PFSK-1 (cell line): Measurements from ENCODE around the gene TSPAN13. TPM values are rescaled to one million over a fixed set of nuclear protein-coding genes. Genes with fewer than 3 reads are reported as not detected.

Source experiments
- FOXP2 ChIP-seq: optimal IDR thresholded peaks from 2 replicates; pipeline ENCODE3; 2011; ENCODE audit warnings: borderline replicate concordance, control low read depth, inconsistent platforms; ENCODE audit not compliant: insufficient read depth; ENCODE audit errors: extremely low read length, extremely low read depth
- POLR2AphosphoS5 ChIP-seq: IDR thresholded peaks from 2 replicates; pipeline ENCODE4 v1.6.1; 2012; ENCODE audit warnings: low read depth, mild to moderate bottlenecking, control low read depth, low read length, moderate library complexity
- SIN3A ChIP-seq: IDR thresholded peaks from 2 replicates; pipeline ENCODE4 v1.6.1; 2012; ENCODE audit warnings: mild to moderate bottlenecking, low read length, moderate library complexity, borderline replicate concordance; ENCODE audit not compliant: insufficient read depth
- TAF1 ChIP-seq: IDR thresholded peaks from 2 replicates; pipeline ENCODE4 v1.6.1; 2012; ENCODE audit warnings: low read length, control low read depth, borderline replicate concordance; ENCODE audit not compliant: insufficient read depth
- polyA plus RNA-seq: library from polyadenylated mRNA; unstranded; fragments of >200 nt; gene quantifications from one replicate; pipeline ENCODE4 v1.2.1, GENCODE V29; 2012; ENCODE audit warnings: low read depth, missing spikeins; ENCODE audit not compliant: insufficient read length
- TF ChIP-seq, protein P1 (sequence below), 2 experiments: IDR thresholded peaks; 2 replicates each; pipeline versions ENCODE4 v1.6.1 to v1.8.0; 2011 to 2012; ENCODE audit warnings: low read depth in 2 of 2, low read length in 2 of 2, control low read depth in 1 of 2, inconsistent platforms in 1 of 2, mild to moderate bottlenecking in 1 of 2, moderate library complexity in 1 of 2; ENCODE audit not compliant: insufficient read depth in 1 of 2

The TSPAN13 gene
- 2.1 TPM for polyA plus RNA-seq

DNA sequence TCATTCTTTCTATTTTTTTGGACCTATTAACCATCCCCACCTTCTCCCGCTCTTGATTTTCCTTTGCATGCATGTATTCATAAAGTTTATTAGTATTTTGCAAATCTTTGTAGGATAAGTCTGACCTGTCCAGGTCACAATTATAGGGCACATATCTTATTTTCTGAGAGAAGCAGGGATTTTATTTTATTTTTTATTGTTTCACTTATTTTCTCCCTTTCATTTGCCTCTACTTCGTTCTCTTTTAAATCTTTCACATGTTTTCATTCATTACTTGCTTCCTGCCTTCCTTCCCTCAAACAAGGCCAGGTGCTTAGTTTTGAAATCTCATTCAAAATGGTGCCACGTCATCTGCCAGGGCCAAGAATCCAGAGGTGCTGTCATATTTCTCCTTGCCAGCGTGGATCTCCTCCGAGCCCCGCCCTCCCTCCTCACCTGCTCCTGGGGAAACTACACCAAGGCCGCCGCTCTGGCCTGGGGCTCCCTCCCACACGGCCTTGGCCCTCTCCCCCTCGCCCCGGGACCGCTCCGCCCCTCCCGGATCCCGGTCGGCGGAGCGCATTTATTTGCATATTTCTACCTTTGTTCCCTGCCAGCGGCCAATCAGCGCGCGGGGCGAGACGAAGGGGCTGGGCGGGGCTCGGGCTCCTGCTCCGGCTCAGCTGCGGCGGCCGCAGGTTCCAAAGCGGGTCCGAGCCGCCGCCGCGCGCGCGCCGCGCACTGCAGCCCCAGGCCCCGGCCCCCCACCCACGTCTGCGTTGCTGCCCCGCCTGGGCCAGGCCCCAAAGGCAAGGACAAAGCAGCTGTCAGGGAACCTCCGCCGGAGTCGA lies at the start of gene TSPAN13:
TSPAN13 (plus strand) TSS at position 654 of the 830 bp plus-strand sequence. CDS start 213 bp downstream, outside the sequence.
- peak; percentile 12 for TF ChIP-seq FOXP2
- no peak for TF ChIP-seq POLR2AphosphoS5

DNA sequence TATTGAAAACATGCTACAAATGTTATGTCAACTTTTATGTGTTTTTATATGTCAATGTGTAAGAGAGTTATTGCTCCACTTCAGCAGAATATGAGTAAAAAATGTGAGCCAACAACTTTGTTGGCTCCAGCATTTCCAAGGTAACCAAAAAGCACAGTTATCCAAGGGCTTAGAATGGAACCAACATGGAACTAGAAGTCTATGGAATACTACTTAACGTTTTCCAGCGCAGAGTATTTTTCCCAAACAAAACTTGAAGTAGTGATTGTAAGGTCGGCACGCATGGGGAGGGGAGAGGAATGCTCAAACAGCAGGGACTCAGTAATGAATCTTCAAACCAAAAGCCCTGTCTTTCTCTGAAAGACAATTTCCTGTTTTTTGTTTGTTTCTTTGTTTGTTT lies 45.0 kb upstream of the TSPAN13 start:
- no peak for TF ChIP-seq POLR2AphosphoS5

GRCh38 chr7:16708980-16709379 lies 44.6 kb upstream of the TSPAN13 start:
- TF ChIP-seq, protein P1, sequence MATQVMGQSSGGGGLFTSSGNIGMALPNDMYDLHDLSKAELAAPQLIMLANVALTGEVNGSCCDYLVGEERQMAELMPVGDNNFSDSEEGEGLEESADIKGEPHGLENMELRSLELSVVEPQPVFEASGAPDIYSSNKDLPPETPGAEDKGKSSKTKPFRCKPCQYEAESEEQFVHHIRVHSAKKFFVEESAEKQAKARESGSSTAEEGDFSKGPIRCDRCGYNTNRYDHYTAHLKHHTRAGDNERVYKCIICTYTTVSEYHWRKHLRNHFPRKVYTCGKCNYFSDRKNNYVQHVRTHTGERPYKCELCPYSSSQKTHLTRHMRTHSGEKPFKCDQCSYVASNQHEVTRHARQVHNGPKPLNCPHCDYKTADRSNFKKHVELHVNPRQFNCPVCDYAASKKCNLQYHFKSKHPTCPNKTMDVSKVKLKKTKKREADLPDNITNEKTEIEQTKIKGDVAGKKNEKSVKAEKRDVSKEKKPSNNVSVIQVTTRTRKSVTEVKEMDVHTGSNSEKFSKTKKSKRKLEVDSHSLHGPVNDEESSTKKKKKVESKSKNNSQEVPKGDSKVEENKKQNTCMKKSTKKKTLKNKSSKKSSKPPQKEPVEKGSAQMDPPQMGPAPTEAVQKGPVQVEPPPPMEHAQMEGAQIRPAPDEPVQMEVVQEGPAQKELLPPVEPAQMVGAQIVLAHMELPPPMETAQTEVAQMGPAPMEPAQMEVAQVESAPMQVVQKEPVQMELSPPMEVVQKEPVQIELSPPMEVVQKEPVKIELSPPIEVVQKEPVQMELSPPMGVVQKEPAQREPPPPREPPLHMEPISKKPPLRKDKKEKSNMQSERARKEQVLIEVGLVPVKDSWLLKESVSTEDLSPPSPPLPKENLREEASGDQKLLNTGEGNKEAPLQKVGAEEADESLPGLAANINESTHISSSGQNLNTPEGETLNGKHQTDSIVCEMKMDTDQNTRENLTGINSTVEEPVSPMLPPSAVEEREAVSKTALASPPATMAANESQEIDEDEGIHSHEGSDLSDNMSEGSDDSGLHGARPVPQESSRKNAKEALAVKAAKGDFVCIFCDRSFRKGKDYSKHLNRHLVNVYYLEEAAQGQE (IDR thresholded peaks at IDR 0.05; ENCODE audit: insufficient read depth in 1 of 2, low read depth in 2 of 2, low read length in 2 of 2), result no peak
- TF ChIP-seq POLR2AphosphoS5, result peak; percentile 30; the same call in 1 of the 2 replicates

DNA sequence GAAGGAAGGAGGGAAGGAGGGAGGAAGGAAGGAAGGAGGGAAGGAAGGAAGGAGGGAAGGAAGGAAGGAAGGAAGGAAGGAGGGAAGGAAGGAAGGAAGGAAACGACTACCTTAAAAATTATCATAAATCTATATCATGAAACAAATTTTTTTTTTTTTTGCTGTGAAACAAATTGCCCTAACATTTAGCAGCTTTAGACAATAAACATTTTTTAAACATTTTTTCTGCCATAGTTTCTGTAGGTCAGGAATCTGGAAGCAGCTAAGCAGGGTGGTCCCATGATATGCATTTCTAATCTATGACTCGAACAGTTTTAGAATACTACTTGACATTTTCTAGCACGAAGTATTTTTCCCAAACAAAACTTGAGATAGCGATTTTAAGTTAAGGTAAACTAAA lies 42.9 kb upstream of the TSPAN13 start:
- TF ChIP-seq TAF1 (no peak), POLR2AphosphoS5 (no peak), FOXP2 (no peak), SIN3A (no peak)
- TF ChIP-seq, protein P1 (IDR thresholded peaks at IDR 0.05; ENCODE audit: insufficient read depth in 1 of 2, low read depth in 2 of 2, low read length in 2 of 2), result no peak

- TF ChIP-seq SIN3A (no peak), POLR2AphosphoS5 (no peak), TAF1 (no peak), FOXP2 (no peak)
- TF ChIP-seq, protein P1 (IDR thresholded peaks at IDR 0.05; ENCODE audit: insufficient read depth in 1 of 2, low read depth in 2 of 2, low read length in 2 of 2), result no peak
These were observed 41.8 kb upstream of the TSPAN13 start for GRCh38 chr7:16711730-16712129.

DNA sequence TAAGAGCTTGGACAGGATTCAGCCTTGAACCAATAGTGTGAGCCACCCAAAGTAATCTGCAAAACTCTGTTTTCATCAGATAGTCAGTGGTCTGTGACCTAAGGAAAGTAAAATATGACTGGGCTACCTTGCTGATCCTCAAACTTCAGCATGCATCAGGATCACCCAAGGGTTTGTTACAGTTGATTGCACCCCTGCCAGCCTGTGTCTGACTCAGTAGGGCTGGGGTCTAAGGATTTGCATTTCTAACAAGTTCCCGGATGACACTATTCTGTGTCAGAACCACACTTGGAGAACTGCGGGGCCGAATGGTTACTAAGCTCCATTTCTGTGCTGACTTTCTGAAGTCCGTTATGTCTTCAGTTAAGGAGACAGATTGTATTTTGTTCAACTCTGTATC lies 40.6 kb upstream of the TSPAN13 start:
- no peak for TF ChIP-seq FOXP2
- TF ChIP-seq TAF1, result no peak
- TF ChIP-seq POLR2AphosphoS5, result no peak
- TF ChIP-seq, protein P1 (IDR thresholded peaks at IDR 0.05; ENCODE audit: insufficient read depth in 1 of 2, low read depth in 2 of 2, low read length in 2 of 2), result no peak
- TF ChIP-seq SIN3A, result no peak
